Measurements from ENCODE around the gene SERPINE1.

Gene SERPINE1

DNA sequence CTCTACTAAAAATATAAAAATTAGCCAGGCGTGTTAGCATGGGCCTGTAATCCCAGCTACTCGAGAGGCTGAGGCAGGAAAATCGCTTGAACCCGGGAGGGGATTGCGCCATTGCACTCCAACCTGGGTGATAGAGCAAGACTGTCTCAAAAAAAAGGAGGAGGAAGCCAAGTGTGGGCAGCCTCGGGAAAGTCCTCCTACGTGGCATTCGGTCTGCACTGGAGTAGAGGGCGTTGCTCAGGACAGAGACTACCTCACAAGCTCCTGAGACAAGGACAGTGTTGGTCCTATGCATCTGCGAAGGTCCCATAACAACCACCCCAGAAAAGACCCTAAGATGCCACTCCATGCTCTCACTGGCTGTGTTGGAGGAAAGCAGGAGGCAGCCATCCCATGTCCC, 10.0 kb upstream of the SERPINE1 start:
- no peak for TF ChIP-seq NFIC (IDR thresholded peaks at IDR 0.05)
- TF ChIP-seq CEBPB (IDR thresholded peaks at IDR 0.05): no peak
- TF ChIP-seq TCF12 (IDR thresholded peaks at IDR 0.05; ENCODE audit: low read depth): no peak
- no peak for TF ChIP-seq YY1 (IDR thresholded peaks at IDR 0.05; ENCODE audit: low read depth)
- TF ChIP-seq TEAD4 (IDR thresholded peaks at IDR 0.05): no peak
- no peak for TF ChIP-seq EP300 (IDR thresholded peaks at IDR 0.05; ENCODE audit: borderline replicate concordance)
- TF ChIP-seq TAF1 (IDR thresholded peaks at IDR 0.05; ENCODE audit: low read depth): no peak

DNA sequence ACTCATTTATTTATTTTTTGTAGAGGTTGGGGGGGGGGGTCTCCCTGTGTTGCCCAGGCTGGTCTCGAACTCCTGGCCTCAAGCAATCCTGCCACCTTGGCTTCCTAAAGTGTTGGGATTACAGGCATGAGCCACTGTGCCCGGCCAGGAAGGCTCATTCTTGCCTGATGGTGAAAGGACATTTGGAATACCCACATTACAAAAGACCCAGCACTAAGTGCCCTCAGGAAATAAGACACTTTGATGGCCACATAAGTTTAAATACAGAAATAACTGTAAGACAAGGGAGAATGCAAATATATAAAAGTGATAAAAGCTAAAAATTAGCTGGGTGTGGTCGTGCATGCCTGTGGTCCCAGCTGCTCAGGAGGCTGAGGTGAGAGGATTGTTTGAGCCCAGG, 8.0 kb upstream of the SERPINE1 start:
- TF ChIP-seq TEAD4 (IDR thresholded peaks at IDR 0.05) (no peak), CREB1 (IDR thresholded peaks at IDR 0.05; ENCODE audit: low read depth) (no peak), YY1 (IDR thresholded peaks at IDR 0.05; ENCODE audit: low read depth) (no peak), RAD21 (IDR thresholded peaks at IDR 0.05; ENCODE audit: low read depth) (no peak), TAF1 (IDR thresholded peaks at IDR 0.05; ENCODE audit: low read depth) (no peak), TCF12 (IDR thresholded peaks at IDR 0.05; ENCODE audit: low read depth) (no peak), EGR1 (IDR thresholded peaks at IDR 0.05) (no peak), EP300 (IDR thresholded peaks at IDR 0.05; ENCODE audit: borderline replicate concordance) (no peak), FOXM1 (IDR thresholded peaks at IDR 0.05; ENCODE audit: borderline replicate concordance, low read depth) (no peak), ZBTB7A (IDR thresholded peaks at IDR 0.05; ENCODE audit: low read depth) (no peak), CEBPB (IDR thresholded peaks at IDR 0.05) (no peak), NFIC (IDR thresholded peaks at IDR 0.05) (no peak)
- TF ChIP-seq, protein P1, sequence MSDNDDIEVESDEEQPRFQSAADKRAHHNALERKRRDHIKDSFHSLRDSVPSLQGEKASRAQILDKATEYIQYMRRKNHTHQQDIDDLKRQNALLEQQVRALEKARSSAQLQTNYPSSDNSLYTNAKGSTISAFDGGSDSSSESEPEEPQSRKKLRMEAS (IDR thresholded peaks at IDR 0.05): no peak
- TF ChIP-seq, protein P2, sequence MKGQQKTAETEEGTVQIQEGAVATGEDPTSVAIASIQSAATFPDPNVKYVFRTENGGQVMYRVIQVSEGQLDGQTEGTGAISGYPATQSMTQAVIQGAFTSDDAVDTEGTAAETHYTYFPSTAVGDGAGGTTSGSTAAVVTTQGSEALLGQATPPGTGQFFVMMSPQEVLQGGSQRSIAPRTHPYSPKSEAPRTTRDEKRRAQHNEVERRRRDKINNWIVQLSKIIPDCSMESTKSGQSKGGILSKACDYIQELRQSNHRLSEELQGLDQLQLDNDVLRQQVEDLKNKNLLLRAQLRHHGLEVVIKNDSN (IDR thresholded peaks at IDR 0.05): no peak
- TF ChIP-seq, protein P3, sequence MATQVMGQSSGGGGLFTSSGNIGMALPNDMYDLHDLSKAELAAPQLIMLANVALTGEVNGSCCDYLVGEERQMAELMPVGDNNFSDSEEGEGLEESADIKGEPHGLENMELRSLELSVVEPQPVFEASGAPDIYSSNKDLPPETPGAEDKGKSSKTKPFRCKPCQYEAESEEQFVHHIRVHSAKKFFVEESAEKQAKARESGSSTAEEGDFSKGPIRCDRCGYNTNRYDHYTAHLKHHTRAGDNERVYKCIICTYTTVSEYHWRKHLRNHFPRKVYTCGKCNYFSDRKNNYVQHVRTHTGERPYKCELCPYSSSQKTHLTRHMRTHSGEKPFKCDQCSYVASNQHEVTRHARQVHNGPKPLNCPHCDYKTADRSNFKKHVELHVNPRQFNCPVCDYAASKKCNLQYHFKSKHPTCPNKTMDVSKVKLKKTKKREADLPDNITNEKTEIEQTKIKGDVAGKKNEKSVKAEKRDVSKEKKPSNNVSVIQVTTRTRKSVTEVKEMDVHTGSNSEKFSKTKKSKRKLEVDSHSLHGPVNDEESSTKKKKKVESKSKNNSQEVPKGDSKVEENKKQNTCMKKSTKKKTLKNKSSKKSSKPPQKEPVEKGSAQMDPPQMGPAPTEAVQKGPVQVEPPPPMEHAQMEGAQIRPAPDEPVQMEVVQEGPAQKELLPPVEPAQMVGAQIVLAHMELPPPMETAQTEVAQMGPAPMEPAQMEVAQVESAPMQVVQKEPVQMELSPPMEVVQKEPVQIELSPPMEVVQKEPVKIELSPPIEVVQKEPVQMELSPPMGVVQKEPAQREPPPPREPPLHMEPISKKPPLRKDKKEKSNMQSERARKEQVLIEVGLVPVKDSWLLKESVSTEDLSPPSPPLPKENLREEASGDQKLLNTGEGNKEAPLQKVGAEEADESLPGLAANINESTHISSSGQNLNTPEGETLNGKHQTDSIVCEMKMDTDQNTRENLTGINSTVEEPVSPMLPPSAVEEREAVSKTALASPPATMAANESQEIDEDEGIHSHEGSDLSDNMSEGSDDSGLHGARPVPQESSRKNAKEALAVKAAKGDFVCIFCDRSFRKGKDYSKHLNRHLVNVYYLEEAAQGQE (IDR thresholded peaks at IDR 0.05; ENCODE audit: low read depth): no peak

DNA sequence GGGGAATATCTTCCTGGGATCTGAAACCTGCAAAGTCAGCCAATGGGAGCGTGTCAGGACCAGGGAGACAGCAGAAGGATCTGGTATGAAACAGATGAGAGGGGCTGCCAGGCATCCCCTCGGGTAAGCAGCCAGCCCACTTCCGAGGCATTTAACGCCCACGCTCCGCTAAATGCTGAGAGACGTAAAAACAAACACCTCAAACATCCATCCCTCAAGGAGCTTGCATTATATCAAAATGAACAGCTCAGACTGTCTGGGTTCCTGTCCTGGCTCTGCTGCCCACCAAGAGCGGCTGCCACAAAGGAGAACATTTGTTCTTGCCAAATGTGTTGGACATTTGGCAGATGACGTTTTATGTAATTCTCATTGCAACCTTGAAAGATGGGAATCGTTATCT, 7.0 kb upstream of the SERPINE1 start:
- TF ChIP-seq, protein P3 (IDR thresholded peaks at IDR 0.05; ENCODE audit: low read depth): no peak
- TF ChIP-seq YY1 (IDR thresholded peaks at IDR 0.05; ENCODE audit: low read depth): no peak
- TF ChIP-seq TAF1 (IDR thresholded peaks at IDR 0.05; ENCODE audit: low read depth): no peak
- TF ChIP-seq CEBPB (IDR thresholded peaks at IDR 0.05): no peak
- TF ChIP-seq TCF12 (IDR thresholded peaks at IDR 0.05; ENCODE audit: low read depth): no peak
- TF ChIP-seq, protein P2 (IDR thresholded peaks at IDR 0.05): no peak
- no peak for TF ChIP-seq EP300 (IDR thresholded peaks at IDR 0.05; ENCODE audit: borderline replicate concordance)
- no peak for TF ChIP-seq ZBTB7A (IDR thresholded peaks at IDR 0.05; ENCODE audit: low read depth)
- TF ChIP-seq RAD21 (IDR thresholded peaks at IDR 0.05; ENCODE audit: low read depth): no peak
- TF ChIP-seq FOXM1 (IDR thresholded peaks at IDR 0.05; ENCODE audit: borderline replicate concordance, low read depth): no peak
- TF ChIP-seq, protein P1 (IDR thresholded peaks at IDR 0.05): no peak

DNA sequence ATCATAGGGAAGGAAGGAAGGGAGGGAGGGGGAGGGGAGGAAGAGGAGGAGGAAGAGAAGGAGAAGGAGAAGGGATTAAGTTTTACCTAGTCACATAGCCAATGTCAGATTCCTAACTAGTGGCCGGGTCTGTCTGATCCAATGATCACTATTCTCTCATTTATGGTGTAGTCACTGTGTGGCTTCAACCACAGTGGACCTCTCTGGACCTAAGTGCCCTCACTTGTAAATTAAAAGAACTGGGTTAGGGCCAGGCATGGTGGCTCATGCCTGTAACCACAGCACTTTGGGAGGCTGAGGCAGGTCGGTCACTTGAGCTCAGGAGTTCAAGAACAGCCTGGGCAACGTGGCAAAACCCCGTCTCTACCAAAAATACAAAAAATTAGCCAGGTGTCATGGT, 6.6 kb upstream of the SERPINE1 start:
- TF ChIP-seq, protein P3 (IDR thresholded peaks at IDR 0.05; ENCODE audit: low read depth): no peak
- TF ChIP-seq, protein P1 (IDR thresholded peaks at IDR 0.05): no peak
- TF ChIP-seq ZBTB7A (IDR thresholded peaks at IDR 0.05; ENCODE audit: low read depth) (no peak), FOXM1 (IDR thresholded peaks at IDR 0.05; ENCODE audit: borderline replicate concordance, low read depth) (no peak), EP300 (IDR thresholded peaks at IDR 0.05; ENCODE audit: borderline replicate concordance) (no peak)
